Loucy (cell line): ENCODE data around the gene MCM10.

Experiments
- H2AFZ ChIP-seq: fragments of 200-600 bp; sonication (generic); 2 replicates; pipeline ENCODE4 v1.6.0; 2016; ENCODE audit warnings: antibody characterized with exemption, mild to moderate bottlenecking, low read length, moderate library complexity
- H3F3A ChIP-seq: fragments of 200-600 bp; 2 replicates; pipeline ENCODE4 v1.6.0; 2016; ENCODE audit warnings: antibody characterized with exemption, low read depth, mild to moderate bottlenecking
- H3K27me3 ChIP-seq: fragments of 200-600 bp; sonication (generic); 2 replicates; pipeline ENCODE4 v1.6.1; 2014; ENCODE audit warnings: low read length, mild to moderate bottlenecking; ENCODE audit not compliant: insufficient read depth, poor library complexity, severe bottlenecking
- H3K36me3 ChIP-seq: fragments of 200-600 bp; sonication (generic); 2 replicates; pipeline ENCODE4 v1.6.1; 2016; ENCODE audit warnings: low read length; ENCODE audit not compliant: insufficient read depth
- H3K4me1 ChIP-seq: fragments of 200-600 bp; sonication (generic); 2 replicates; pipeline ENCODE4 v1.5.1; 2014; ENCODE audit warnings: low read length, mild to moderate bottlenecking; ENCODE audit not compliant: insufficient read depth, poor library complexity, severe bottlenecking
- H3K4me2 ChIP-seq: fragments of 200-600 bp; sonication (generic); 2 replicates; pipeline ENCODE4 v1.6.0; 2014; ENCODE audit warnings: antibody characterized with exemption, low read length, low read depth, mild to moderate bottlenecking; ENCODE audit not compliant: poor library complexity, severe bottlenecking
- H3K4me3 ChIP-seq: fragments of 200-600 bp; sonication (generic); 2 replicates; pipeline ENCODE4 v1.5.1; 2014; ENCODE audit warnings: low read length, mild to moderate bottlenecking, mixed read lengths; ENCODE audit not compliant: poor library complexity, severe bottlenecking
- H3K79me2 ChIP-seq: fragments of 200-600 bp; sonication (generic); 2 replicates; pipeline ENCODE4 v1.6.1; 2014; ENCODE audit warnings: low read length; ENCODE audit not compliant: insufficient read depth
- H3K9ac ChIP-seq: fragments of 200-600 bp; sonication (generic); 2 replicates; pipeline ENCODE4 v1.6.0; 2014; ENCODE audit warnings: mild to moderate bottlenecking, low read depth, low read length, moderate library complexity; ENCODE audit not compliant: poor library complexity, severe bottlenecking
- H3K9me2 ChIP-seq: fragments of 200-600 bp; sonication (generic); replicated peaks from 2 replicates; pipeline ENCODE4 v1.6.1; 2016; ENCODE audit warnings: low read depth, low read length, mixed read lengths
- H3K9me3 ChIP-seq: fragments of 200-600 bp; sonication (generic); 2 replicates; pipeline ENCODE4 v1.6.1; 2014; ENCODE audit warnings: mild to moderate bottlenecking, antibody characterized with exemption, low read length, low read depth; ENCODE audit not compliant: insufficient read depth
- H4K20me1 ChIP-seq: fragments of 200-600 bp; sonication (generic); 2 replicates; pipeline ENCODE4 v1.6.0; 2014; ENCODE audit warnings: antibody characterized with exemption, low read length, mild to moderate bottlenecking; ENCODE audit not compliant: insufficient read depth, poor library complexity, severe bottlenecking
- CTCF ChIP-seq: fragments of 200-600 bp; sonication (generic); conservative IDR thresholded peaks from 2 replicates; pipeline ENCODE4 v1.5.1; 2014; ENCODE audit warnings: mild to moderate bottlenecking, antibody characterized with exemption, low read length
- EZH2phosphoT487 ChIP-seq: fragments of 200-600 bp; IDR thresholded peaks from 2 replicates; pipeline ENCODE4 v1.6.1; 2018; ENCODE audit warnings: antibody characterized with exemption, mild to moderate bottlenecking, moderate library complexity, borderline replicate concordance

MCM10 gene

GRCh38 chr10:13225601-13226000 is 64.2 kb downstream of the MCM10 start:
- no peaks in the 10 kb centered on the region for H3K36me3 ChIP-seq
- H4K20me1 ChIP-seq = no peaks in the 10 kb centered on the region
- no peak overlapping the region for H3K4me2 ChIP-seq
- H3F3A ChIP-seq = no peaks in the 10 kb centered on the region
- H2AFZ ChIP-seq = no peak overlapping the region
- no peaks in the 10 kb centered on the region for H3K27me3 ChIP-seq
- H3K79me2 ChIP-seq = no peaks in the 10 kb centered on the region
- no peaks in the 10 kb centered on the region for H3K9me2 ChIP-seq
- H3K9ac ChIP-seq = no peak overlapping the region
- H3K4me3 ChIP-seq = no peak overlapping the region
- no peak for TF ChIP-seq CTCF
- no peak for TF ChIP-seq EZH2phosphoT487
- H3K4me1 ChIP-seq = no peaks in the 10 kb centered on the region
- H3K9me3 ChIP-seq = no peaks in the 10 kb centered on the region

DNA sequence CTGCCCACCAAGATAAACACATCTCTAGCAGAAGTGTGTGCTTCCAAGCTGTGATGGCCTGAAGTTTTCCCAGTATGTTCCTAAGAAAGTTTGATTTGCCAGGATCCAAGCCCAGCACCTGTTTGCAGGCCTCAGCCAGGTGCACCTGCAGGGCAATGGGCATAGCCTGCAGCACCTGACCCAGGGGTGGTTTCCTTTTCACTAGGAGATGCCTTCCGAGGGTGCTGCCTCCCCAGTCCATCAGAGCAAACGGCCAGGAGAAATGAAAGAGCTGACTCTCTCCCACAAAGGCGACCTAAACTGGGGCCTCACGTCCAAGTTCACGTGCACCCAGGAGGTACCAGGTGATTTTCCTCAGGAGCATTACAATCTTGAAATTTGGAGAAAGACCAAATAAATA is 65.7 kb downstream of the MCM10 start:
- no peaks in the 10 kb centered on the region for H3K27me3 ChIP-seq
- no peak overlapping the region for H3K4me2 ChIP-seq
- no peak overlapping the region for H2AFZ ChIP-seq
- no peaks in the 10 kb centered on the region for H3K36me3 ChIP-seq
- no peaks in the 10 kb centered on the region for H3K4me1 ChIP-seq
- no peaks in the 10 kb centered on the region for H3F3A ChIP-seq
- H3K79me2 ChIP-seq = no peaks in the 10 kb centered on the region
- no peak overlapping the region for H3K4me3 ChIP-seq
- H3K9ac ChIP-seq = no peak overlapping the region
- TF ChIP-seq CTCF (no peak), EZH2phosphoT487 (no peak)
- H4K20me1 ChIP-seq = no peaks in the 10 kb centered on the region
- no peaks in the 10 kb centered on the region for H3K9me3 ChIP-seq
- H3K9me2 ChIP-seq = no peaks in the 10 kb centered on the region

GRCh38 chr10:13231190-13231589 is 69.8 kb downstream of the MCM10 start:
- no peak for TF ChIP-seq CTCF
- TF ChIP-seq EZH2phosphoT487 = no peak
- Histone ChIP-seq H3K9me3 (no peaks in the 10 kb centered on the region), H3K4me1 (no peaks in the 10 kb centered on the region), H3K9me2 (no peaks in the 10 kb centered on the region), H3K36me3 (no peaks in the 10 kb centered on the region), H3K4me2 (no peak overlapping the region), H3F3A (no peaks in the 10 kb centered on the region), H3K27me3 (no peaks in the 10 kb centered on the region), H3K79me2 (no peaks in the 10 kb centered on the region), H3K4me3 (no peak overlapping the region), H4K20me1 (no peaks in the 10 kb centered on the region), H2AFZ (no peak overlapping the region; the same call in 1 of the 2 replicates), H3K9ac (no peak overlapping the region)
